Ovary (tissue), 3 donors: Measurements from ENCODE around the gene PCDHGA11.

Experiments used
- EP300 ChIP-seq: sonication (generic); formaldehyde crosslinking; IDR thresholded peaks from one replicate; pipeline ENCODE4 v1.6.1; 2017; ENCODE audit warnings: antibody characterized with exemption
- POLR2A ChIP-seq: fragments of 450-650 bp; IDR thresholded peaks from one replicate; pipeline ENCODE4 v1.6.1; 2017; ENCODE audit warnings: antibody characterized with exemption, mild to moderate bottlenecking, moderate library complexity
- TF ChIP-seq, protein P1 (sequence below), 3 donors: fragments of 450-650 bp in 2 of 3; fragments of 200-600 bp in 1 of 3; IDR thresholded peaks; one replicate each; pipeline versions ENCODE4 v1.5.1 to v1.8.0; 2016 to 2022; ENCODE audit warnings: antibody characterized with exemption in 3 of 3, mild to moderate bottlenecking in 1 of 3
- donor health status: DM: no; HTN: no; CAD: no.

DNA sequence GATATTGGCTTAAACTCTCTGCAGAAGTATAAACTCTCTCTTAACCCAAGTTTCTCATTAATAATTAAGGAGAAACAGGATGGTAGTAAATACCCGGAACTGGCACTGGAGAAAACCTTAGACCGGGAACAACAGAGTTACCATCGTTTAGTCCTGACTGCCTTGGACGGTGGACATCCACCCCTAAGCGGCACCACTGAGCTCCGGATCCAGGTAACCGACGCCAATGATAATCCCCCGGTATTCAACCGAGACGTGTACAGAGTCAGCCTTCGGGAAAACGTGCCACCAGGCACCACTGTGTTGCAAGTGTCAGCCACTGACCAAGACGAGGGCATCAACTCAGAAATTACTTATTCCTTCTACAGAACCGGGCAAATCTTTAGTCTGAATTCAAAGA, 22.2 kb upstream of the PCDHGA11 start:
- TF ChIP-seq, protein P1, sequence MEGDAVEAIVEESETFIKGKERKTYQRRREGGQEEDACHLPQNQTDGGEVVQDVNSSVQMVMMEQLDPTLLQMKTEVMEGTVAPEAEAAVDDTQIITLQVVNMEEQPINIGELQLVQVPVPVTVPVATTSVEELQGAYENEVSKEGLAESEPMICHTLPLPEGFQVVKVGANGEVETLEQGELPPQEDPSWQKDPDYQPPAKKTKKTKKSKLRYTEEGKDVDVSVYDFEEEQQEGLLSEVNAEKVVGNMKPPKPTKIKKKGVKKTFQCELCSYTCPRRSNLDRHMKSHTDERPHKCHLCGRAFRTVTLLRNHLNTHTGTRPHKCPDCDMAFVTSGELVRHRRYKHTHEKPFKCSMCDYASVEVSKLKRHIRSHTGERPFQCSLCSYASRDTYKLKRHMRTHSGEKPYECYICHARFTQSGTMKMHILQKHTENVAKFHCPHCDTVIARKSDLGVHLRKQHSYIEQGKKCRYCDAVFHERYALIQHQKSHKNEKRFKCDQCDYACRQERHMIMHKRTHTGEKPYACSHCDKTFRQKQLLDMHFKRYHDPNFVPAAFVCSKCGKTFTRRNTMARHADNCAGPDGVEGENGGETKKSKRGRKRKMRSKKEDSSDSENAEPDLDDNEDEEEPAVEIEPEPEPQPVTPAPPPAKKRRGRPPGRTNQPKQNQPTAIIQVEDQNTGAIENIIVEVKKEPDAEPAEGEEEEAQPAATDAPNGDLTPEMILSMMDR (IDR thresholded peaks at IDR 0.05), result no peak
- TF ChIP-seq EP300 (no peak), POLR2A (no peak)
